Stomach smooth muscle (tissue), 2 donors: ENCODE data around the gene CACNG4.

Source experiments
- H3K27ac ChIP-seq: one replicate; pipeline ENCODE4 v1.7.0; 2013; ENCODE audit warnings: mild to moderate bottlenecking, low read length, inconsistent platforms
- H3K27me3 ChIP-seq, 2 donors: one replicate each; pipeline ENCODE4 v1.7.0; 2013; ENCODE audit warnings: low read length in 2 of 2; ENCODE audit not compliant: insufficient read depth in 2 of 2, control insufficient read depth in 1 of 2
- H3K36me3 ChIP-seq, 2 donors: one replicate each; pipeline ENCODE4 v1.7.0; 2013; ENCODE audit warnings: low read length in 2 of 2; ENCODE audit not compliant: control insufficient read depth in 2 of 2, insufficient read depth in 2 of 2
- H3K4me1 ChIP-seq: one replicate; pipeline ENCODE4 v1.7.0; 2013; ENCODE audit warnings: low read length; ENCODE audit not compliant: control insufficient read depth, insufficient read depth
- H3K4me3 ChIP-seq, 2 donors: one replicate each; pipeline ENCODE4 v1.7.0; 2013; ENCODE audit warnings: low read length in 2 of 2
- H3K9ac ChIP-seq, 2 donors: one replicate each; pipeline ENCODE4 v1.7.0; 2013; ENCODE audit warnings: low read length in 2 of 2, mild to moderate bottlenecking in 1 of 2
- H3K9me3 ChIP-seq, 2 donors: one replicate each; pipeline ENCODE4 v1.7.0; 2013; ENCODE audit warnings: low read length in 2 of 2; ENCODE audit not compliant: control insufficient read depth in 2 of 2
- donor health status: healthy.
- donor health status: Pancreatic carcinoma.

Gene CACNG4

DNA sequence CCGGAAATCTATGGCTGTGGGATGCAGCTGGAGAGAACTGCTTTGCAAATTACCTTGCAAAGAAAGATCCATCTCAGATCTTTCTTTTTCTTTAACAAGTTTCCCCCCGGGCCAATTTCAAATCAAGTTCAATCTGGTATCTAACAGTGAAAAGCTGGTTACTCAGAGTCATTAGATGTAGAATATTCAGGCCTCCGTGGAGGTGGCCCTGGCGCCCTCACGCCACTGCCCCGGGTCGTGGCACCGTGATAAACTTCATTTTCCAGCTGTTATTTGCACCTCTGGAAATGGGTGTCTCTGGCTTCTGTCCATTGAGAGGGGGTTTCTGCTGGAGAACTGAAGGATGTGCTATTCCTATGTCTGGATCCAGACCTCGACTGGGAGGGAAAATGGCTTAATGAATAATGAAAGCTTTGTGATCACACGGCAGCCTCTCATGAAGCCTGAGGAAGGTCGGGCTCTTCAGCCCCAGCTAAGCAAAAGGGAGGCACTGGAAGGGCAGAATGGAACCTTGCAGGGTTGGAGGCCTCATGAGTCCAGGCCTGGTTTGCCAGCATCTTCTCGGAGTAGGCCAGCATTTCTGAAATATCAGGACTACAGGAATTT is 30.5 kb downstream of the CACNG4 start:
- Histone ChIP-seq H3K4me1 (no peaks in the 10 kb centered on the region), H3K27me3 (no peaks in the 10 kb centered on the region), H3K9ac (no peak overlapping the region), H3K36me3 (no peaks in the 10 kb centered on the region), H3K27ac (no peak overlapping the region), H3K4me3 (no peak overlapping the region), H3K9me3 (no peaks in the 10 kb centered on the region)

DNA sequence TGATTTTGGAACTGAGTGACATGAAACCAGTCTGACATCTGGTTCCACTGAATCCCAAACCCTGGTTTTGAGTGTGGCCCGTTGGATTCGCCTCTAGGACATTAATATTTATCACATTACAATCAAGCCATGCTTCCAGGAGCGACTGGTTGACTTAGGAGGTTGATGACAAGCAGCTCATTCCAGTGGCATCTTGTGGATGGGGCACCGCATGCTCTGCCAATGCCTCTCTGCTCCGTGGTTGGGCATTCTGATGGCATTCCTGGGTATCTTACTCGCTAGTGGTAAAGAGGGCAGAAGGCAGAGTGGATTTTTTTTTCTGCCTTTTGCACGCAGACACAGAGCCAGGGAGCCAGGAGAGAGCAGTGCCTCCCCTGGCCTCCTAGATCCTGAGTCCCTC is 31.4 kb downstream of the CACNG4 start:
- no peaks in the 10 kb centered on the region for H3K36me3 ChIP-seq
- H3K9ac ChIP-seq: no peak overlapping the region
- no peaks in the 10 kb centered on the region for H3K27me3 ChIP-seq
- no peaks in the 10 kb centered on the region for H3K4me1 ChIP-seq
- H3K27ac ChIP-seq: no peak overlapping the region
- no peak overlapping the region for H3K4me3 ChIP-seq
- H3K9me3 ChIP-seq: no peaks in the 10 kb centered on the region

DNA sequence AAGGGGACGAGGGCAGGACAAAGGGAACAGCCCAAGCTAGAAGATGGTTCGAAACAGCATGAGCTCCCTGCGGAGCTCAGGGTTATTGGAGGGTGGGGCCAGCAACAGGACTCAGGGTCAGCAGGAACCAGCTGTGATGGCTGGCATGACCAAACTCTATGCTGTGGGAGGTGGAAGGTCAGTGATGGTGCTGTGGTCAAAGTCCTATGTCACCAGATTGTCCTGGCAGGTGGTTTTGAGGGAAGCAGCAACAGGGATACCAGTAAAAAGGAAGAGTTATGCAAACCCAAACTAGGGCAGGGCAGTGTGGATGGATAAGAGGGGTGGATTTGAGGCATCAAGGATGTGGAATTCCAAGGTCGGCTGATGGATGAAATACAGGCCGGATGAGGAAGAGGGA is 32.4 kb downstream of the CACNG4 start:
- Histone ChIP-seq H3K9ac (no peak overlapping the region), H3K36me3 (no peaks in the 10 kb centered on the region)

DNA sequence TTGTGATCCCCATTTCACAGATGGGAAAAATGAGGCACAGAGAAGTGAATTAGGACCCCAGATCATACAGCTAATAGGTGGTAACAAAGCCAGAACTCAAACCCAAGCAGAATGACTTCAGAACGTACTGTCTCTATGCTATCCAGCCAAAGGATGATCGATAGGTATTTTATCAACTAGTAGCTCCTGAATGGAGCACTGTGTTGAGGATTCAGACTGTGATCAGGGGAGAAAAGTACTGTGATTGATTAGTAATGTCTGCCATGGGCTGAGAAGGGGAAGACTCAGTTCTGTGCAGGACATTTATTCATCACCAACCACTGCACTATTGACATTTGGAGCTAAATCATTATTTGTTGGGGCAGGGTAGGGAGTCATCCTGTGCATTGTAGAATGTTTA is 38.7 kb downstream of the CACNG4 start:
- Histone ChIP-seq H3K9me3 (peaks cover 0 to 6% of the 10 kb centered on the region in 2 donors), H3K9ac (no peak overlapping the region), H3K4me3 (no peak overlapping the region), H3K4me1 (no peaks in the 10 kb centered on the region), H3K27ac (no peak overlapping the region), H3K27me3 (no peaks in the 10 kb centered on the region), H3K36me3 (no peaks in the 10 kb centered on the region)

More for the DNA sequence above, 32.4 kb downstream of the CACNG4 start:
- Histone ChIP-seq H3K4me3 (no peak overlapping the region), H3K4me1 (no peaks in the 10 kb centered on the region), H3K9me3 (no peaks in the 10 kb centered on the region), H3K27ac (no peak overlapping the region), H3K27me3 (no peaks in the 10 kb centered on the region)

DNA sequence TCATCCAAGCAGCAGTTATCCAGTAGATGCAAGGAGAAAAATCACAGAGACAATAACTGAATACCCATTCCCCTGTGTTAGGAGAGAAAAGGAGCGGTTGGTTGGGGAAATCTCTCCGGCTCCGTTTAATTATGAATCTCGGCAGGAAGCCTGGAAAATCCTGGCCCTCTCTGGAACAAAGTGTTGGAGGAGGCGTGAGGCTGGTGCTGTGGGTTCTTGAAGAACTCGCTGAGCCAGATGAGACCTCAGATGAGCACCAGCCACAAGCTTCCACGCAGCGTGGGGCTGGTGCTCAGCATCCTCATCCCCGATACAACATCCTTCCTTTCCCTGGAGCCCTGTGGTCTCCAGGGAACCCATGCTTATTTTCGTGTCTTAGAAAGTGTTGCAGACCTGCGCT is 39.7 kb downstream of the CACNG4 start:
- Histone ChIP-seq H3K4me1 (no peaks in the 10 kb centered on the region), H3K27ac (no peak overlapping the region), H3K9me3 (peaks cover 0 to 9% of the 10 kb centered on the region in 2 donors), H3K4me3 (no peak overlapping the region), H3K36me3 (no peaks in the 10 kb centered on the region), H3K27me3 (no peaks in the 10 kb centered on the region), H3K9ac (no peak overlapping the region)

DNA sequence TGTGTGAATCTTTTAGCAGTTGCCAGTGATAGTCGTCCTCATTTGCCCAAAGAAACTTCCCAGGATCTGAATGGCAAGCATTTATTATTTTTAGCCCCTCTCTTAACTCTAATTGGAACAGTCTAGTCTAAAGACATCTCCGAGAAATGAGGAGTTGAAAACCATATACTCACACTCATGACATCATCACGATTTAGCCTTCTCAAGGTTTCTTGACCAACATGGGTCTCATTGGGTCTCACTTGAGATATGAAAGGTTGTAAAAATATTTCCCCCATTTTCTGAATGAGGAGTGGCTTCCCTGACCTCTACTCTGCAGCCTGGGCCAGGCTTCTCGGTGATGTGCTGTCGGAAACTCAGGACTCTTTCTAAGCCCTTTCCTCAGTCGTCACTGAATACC is 42.8 kb downstream of the CACNG4 start:
- Histone ChIP-seq H3K36me3 (no peaks in the 10 kb centered on the region), H3K4me1 (no peaks in the 10 kb centered on the region), H3K4me3 (no peak overlapping the region), H3K27me3 (no peaks in the 10 kb centered on the region), H3K9ac (no peak overlapping the region), H3K27ac (no peak overlapping the region), H3K9me3 (peaks cover 0 to 10% of the 10 kb centered on the region in 2 donors)

DNA sequence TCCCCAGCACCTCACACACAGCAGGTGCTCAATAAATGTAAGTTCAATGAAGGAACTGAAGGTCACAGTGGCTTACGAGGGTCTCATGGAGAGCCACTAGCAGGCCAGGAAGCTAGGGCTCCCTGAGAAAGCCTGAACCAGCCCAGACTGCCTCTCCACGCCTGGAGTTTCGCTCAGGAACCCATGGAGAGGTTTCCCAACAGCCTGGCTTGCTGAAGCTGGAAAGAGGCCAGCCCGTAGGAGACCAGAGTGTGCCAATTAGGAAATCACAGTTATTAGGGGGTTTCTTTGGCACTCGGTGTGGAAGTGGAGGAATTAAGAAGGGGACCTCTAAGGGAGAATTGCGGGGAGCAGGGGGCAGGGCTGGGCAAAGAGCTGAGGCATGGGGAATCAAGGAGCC is 43.6 kb downstream of the CACNG4 start:
- H3K9me3 ChIP-seq: peaks cover 0 to 10% of the 10 kb centered on the region in 2 donors
- no peaks in the 10 kb centered on the region for H3K4me1 ChIP-seq
- no peaks in the 10 kb centered on the region for H3K27me3 ChIP-seq
- H3K4me3 ChIP-seq: no peak overlapping the region
- no peak overlapping the region for H3K9ac ChIP-seq
- H3K36me3 ChIP-seq: no peaks in the 10 kb centered on the region
- no peak overlapping the region for H3K27ac ChIP-seq

DNA sequence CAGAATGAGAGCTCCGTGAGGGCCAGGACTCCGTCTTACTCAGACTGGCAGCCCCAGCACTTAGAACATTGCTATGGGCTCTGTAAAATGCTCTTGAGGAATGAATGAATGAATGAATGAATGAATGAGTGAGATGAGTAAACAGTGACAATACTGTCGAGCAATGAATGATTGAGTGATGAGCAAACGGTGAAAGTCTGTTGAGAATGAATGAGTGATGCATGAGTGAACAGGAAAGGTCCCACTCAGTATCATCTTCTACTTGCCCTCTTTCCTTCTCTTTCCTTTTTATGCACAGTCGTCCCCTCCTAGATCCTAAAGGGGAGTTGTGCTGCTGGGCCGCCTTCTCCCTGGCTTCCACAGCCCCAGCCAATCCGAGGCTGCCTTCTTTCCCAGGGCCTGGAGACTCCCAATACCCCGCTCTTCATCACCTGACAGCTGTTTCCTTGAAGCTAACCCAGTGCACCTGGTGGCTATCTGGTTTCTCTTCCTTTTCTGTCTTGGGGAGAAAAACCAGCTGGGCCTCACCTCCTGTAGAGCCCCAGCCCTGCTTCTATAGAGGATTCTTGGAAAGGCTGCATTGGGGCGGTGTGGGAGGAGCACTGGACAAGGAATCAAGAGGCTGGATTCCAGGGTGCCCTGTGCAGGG is 47.1 kb downstream of the CACNG4 start:
- peaks cover 0 to 10% of the 10 kb centered on the region in 2 donors for H3K9me3 ChIP-seq
- H3K36me3 ChIP-seq: no peaks in the 10 kb centered on the region
- H3K9ac ChIP-seq: no peak overlapping the region
- H3K27me3 ChIP-seq: no peaks in the 10 kb centered on the region
- H3K27ac ChIP-seq: no peak overlapping the region
- H3K4me3 ChIP-seq: no peak overlapping the region
- no peaks in the 10 kb centered on the region for H3K4me1 ChIP-seq

DNA sequence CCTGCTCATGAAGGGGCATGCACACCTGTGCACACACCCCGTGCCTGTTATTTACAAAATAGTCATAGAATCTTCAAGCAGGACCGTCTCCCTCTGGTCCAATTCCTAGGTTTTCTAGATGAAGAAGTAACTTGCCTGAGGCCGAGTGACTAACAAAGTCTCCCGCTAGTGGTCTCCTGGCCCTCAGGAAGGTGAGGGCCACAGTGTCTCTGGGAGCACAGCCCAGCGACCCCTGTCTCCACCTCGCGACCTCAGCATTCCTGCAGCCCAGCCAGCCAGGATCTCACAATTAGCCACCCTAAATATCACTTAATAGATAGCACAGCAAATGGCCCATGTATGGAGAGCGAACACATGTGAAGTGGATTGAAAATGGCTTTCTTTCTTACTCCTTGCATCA is 49.4 kb downstream of the CACNG4 start:
- no peaks in the 10 kb centered on the region for H3K36me3 ChIP-seq
- H3K4me3 ChIP-seq: no peak overlapping the region
- no peaks in the 10 kb centered on the region for H3K27me3 ChIP-seq
- H3K9ac ChIP-seq: no peak overlapping the region
- no peaks in the 10 kb centered on the region for H3K4me1 ChIP-seq
- peaks cover 0 to 4% of the 10 kb centered on the region in 2 donors for H3K9me3 ChIP-seq
- no peak overlapping the region for H3K27ac ChIP-seq

DNA sequence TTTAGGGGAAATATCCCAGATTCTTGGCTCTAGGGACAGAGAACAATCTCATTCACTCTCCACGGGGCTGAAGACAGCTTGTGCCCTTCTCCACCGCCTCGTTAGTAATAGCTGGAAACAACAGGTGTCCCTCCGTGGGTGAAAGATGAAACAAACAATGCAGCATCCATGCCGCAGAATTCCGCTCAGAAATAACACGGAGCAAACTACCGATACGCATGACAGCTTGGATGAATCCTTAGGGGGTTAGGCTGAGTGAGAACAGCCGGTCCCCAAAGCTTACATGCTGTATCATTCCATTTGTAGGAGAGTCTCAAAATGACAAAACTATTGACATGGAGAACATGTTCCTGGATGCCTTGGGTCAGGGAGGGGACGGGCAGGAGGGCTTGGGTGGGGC is 50.5 kb downstream of the CACNG4 start:
- Histone ChIP-seq H3K27me3 (no peaks in the 10 kb centered on the region), H3K36me3 (no peaks in the 10 kb centered on the region)

DNA sequence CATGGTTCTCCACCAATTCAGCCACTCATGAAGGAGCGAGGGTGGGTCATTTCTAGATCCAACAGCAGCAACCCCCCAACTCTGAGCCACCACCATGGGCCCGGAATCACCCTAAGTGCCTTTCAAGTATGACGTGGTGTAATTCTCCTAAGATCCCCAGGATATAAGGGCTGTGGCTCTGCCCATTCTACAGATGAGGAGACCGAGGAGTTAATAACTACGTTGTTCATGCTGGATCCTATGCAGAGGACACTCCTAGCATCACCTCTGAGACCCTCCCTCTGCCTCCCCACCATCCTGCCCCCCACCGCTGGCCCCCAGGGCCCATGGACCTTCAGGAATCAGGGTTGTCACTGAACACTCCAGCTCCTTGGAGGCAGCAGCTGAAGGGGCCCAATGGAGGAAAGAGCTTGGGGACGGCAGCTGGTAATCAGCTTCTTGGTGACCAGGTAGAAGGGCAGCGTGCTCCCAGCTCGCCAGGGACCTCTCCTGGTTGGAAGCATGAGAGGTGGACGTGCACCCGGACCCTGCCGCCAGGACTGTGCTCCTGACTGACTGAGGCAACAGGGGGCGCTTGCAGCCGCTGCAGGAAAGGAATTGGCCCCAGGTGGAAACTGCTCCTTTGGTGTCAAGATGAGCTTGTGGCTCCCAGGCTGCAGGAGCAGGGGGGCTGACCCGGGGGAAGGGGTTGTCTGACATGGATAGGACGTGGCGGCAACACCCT is 51.7 kb downstream of the CACNG4 start:
- no peaks in the 10 kb centered on the region for H3K9me3 ChIP-seq
- H3K4me1 ChIP-seq: no peaks in the 10 kb centered on the region
- H3K27ac ChIP-seq: no peak overlapping the region
- no peaks in the 10 kb centered on the region for H3K27me3 ChIP-seq
- no peak overlapping the region for H3K9ac ChIP-seq
- no peak overlapping the region for H3K4me3 ChIP-seq
- no peaks in the 10 kb centered on the region for H3K36me3 ChIP-seq

More for the DNA sequence above, 50.5 kb downstream of the CACNG4 start:
- H3K27ac ChIP-seq: no peak overlapping the region
- H3K9ac ChIP-seq: no peak overlapping the region
- no peaks in the 10 kb centered on the region for H3K9me3 ChIP-seq
- no peak overlapping the region for H3K4me3 ChIP-seq
- H3K4me1 ChIP-seq: no peaks in the 10 kb centered on the region
